ENCODE measurements around the gene ADGRL3.
"Not testable (repeated sequence)": the region's sequence is repeated elsewhere in the genome, so short reads cannot be mapped to it uniquely, and the experiment has no call there.

The ADGRL3 gene

GRCh38 chr4:61950625-61951024 is 750.5 kb downstream of the ADGRL3 start:
- TF ChIP-seq GATA1 (IDR thresholded peaks at IDR 0.05; ENCODE audit: low read depth, low read length) (no peak), POLR2A (IDR thresholded peaks at IDR 0.05; ENCODE audit: low read length) (no peak)
- no peak for DNase-seq

GRCh38 chr4:61953386-61953785 is 753.3 kb downstream of the ADGRL3 start:
- DNase-seq = no peak

GRCh38 chr4:61958591-61958990 is 758.5 kb downstream of the ADGRL3 start:
- TF ChIP-seq GATA1 (IDR thresholded peaks at IDR 0.05; ENCODE audit: low read depth, low read length) = no peak
- no peak for TF ChIP-seq POLR2A (IDR thresholded peaks at IDR 0.05; ENCODE audit: low read length)
- no peak for DNase-seq

More at GRCh38 chr4:61953386-61953785, 753.3 kb downstream of the ADGRL3 start:
- TF ChIP-seq GATA1 (IDR thresholded peaks at IDR 0.05; ENCODE audit: low read depth, low read length) = no peak
- TF ChIP-seq POLR2A (IDR thresholded peaks at IDR 0.05; ENCODE audit: low read length) = no peak

GRCh38 chr4:61959087-61959486 is 759.0 kb downstream of the ADGRL3 start:
- TF ChIP-seq POLR2A (IDR thresholded peaks at IDR 0.05; ENCODE audit: low read length) = no peak
- no peak for TF ChIP-seq GATA1 (IDR thresholded peaks at IDR 0.05; ENCODE audit: low read depth, low read length)
- no peak for DNase-seq

GRCh38 chr4:61984260-61984909 is 784.3 kb downstream of the ADGRL3 start:
- TF ChIP-seq GATA1 (IDR thresholded peaks at IDR 0.05; ENCODE audit: low read depth, low read length) (no peak), POLR2A (IDR thresholded peaks at IDR 0.05; ENCODE audit: low read length) (no peak)
- DNase-seq = no peak

GRCh38 chr4:61985426-61985825 is 785.3 kb downstream of the ADGRL3 start:
- no peak for TF ChIP-seq POLR2A (IDR thresholded peaks at IDR 0.05; ENCODE audit: low read length)
- no peak for TF ChIP-seq GATA1 (IDR thresholded peaks at IDR 0.05; ENCODE audit: low read depth, low read length)
- no peak for DNase-seq

GRCh38 chr4:61986929-61987328 is 786.8 kb downstream of the ADGRL3 start:
- DNase-seq = not testable (repeated sequence)

GRCh38 chr4:61992351-61992750 is 792.2 kb downstream of the ADGRL3 start:
- DNase-seq = no peak
- TF ChIP-seq POLR2A (IDR thresholded peaks at IDR 0.05; ENCODE audit: low read length) = no peak
- TF ChIP-seq GATA1 (IDR thresholded peaks at IDR 0.05; ENCODE audit: low read depth, low read length) = no peak

- TF ChIP-seq POLR2A (IDR thresholded peaks at IDR 0.05; ENCODE audit: low read length) (no peak), GATA1 (IDR thresholded peaks at IDR 0.05; ENCODE audit: low read depth, low read length) (no peak)
- DNase-seq = no peak
Observed at GRCh38 chr4:61994036-61994435, 793.9 kb downstream of the ADGRL3 start.

- TF ChIP-seq POLR2A (IDR thresholded peaks at IDR 0.05; ENCODE audit: low read length) = no peak
- TF ChIP-seq GATA1 (IDR thresholded peaks at IDR 0.05; ENCODE audit: low read depth, low read length) = no peak
- DNase-seq = no peak
Observed at GRCh38 chr4:61995717-61996340, 795.7 kb downstream of the ADGRL3 start.

GRCh38 chr4:61996943-61997342 is 796.8 kb downstream of the ADGRL3 start:
- TF ChIP-seq GATA1 (IDR thresholded peaks at IDR 0.05; ENCODE audit: low read depth, low read length) (no peak), POLR2A (IDR thresholded peaks at IDR 0.05; ENCODE audit: low read length) (no peak)
- DNase-seq = no peak

GRCh38 chr4:61997831-61998230 is 797.7 kb downstream of the ADGRL3 start:
- no peak for TF ChIP-seq GATA1 (IDR thresholded peaks at IDR 0.05; ENCODE audit: low read depth, low read length)
- TF ChIP-seq POLR2A (IDR thresholded peaks at IDR 0.05; ENCODE audit: low read length) = no peak
- no peak for DNase-seq

GRCh38 chr4:62003695-62004094 is 803.6 kb downstream of the ADGRL3 start:
- TF ChIP-seq POLR2A (IDR thresholded peaks at IDR 0.05; ENCODE audit: low read length) = no peak
- TF ChIP-seq GATA1 (IDR thresholded peaks at IDR 0.05; ENCODE audit: low read depth, low read length) = no peak
- DNase-seq = no peak

GRCh38 chr4:62004881-62005280 is 804.8 kb downstream of the ADGRL3 start:
- TF ChIP-seq POLR2A (IDR thresholded peaks at IDR 0.05; ENCODE audit: low read length) = no peak
- TF ChIP-seq GATA1 (IDR thresholded peaks at IDR 0.05; ENCODE audit: low read depth, low read length) = no peak
- DNase-seq = no peak

- no peak for DNase-seq
- no peak for TF ChIP-seq POLR2A (IDR thresholded peaks at IDR 0.05; ENCODE audit: low read length)
- TF ChIP-seq GATA1 (IDR thresholded peaks at IDR 0.05; ENCODE audit: low read depth, low read length) = no peak
Observed at GRCh38 chr4:62006108-62006507, 806.0 kb downstream of the ADGRL3 start.

Data from erythroblast (primary cell).